ENCODE measurements around the gene WDR74. TPM values are rescaled to one million over a fixed set of nuclear protein-coding genes. Genes with fewer than 3 reads are reported as not detected.
A peak's percentile ranks its signal among the peaks of the same experiment; 100 is the strongest.

The WDR74 gene
- total and polyA plus RNA-seq, 9 of the 15 experiments (the other 6 are each of a cell fraction or from before 2014, with no cell fraction given): 32.7 to 210 (median 114) TPM

- TF ChIP-seq MGA (IDR thresholded peaks at IDR 0.05): peak; percentile 51; the same call in 1 of the 2 replicates
- TF ChIP-seq CTCFL (IDR thresholded peaks at IDR 0.05; ENCODE audit: borderline replicate concordance, insufficient read depth, low read depth, low read length, poor library complexity, severe bottlenecking): peak; percentile 10
- peak; percentile 37; the same call in 1 of the 2 replicates for TF ChIP-seq DEAF1 (CRISPR knock-in tag; IDR thresholded peaks at IDR 0.05)
- peak; percentile 95 for TF ChIP-seq CAMTA2 (CRISPR knock-in tag; conservative IDR thresholded peaks at IDR 0.05)
- TF ChIP-seq NKRF (IDR thresholded peaks at IDR 0.05; ENCODE audit: borderline replicate concordance): peak; percentile 74; the same call in 1 of the 2 replicates
- no peak; the same call in 1 of the 2 replicates for TF ChIP-seq HEY1 (CRISPR knock-in tag; IDR thresholded peaks at IDR 0.05; ENCODE audit: borderline replicate concordance)
These were observed 52.2 kb downstream of the WDR74 start, which contains the start of gene TMEM179B (continued) for GRCh38 chr11:62787005-62787759.

Measured in K562 (cell line).